GM18909 (cell line): ENCODE measurements around the gene EYA2.

Experiments
- ATAC-seq: cut with Tn5 transposase; IDR thresholded peaks from one replicate; pipeline ENCODE4 v1.9.1; 2021; ENCODE audit warnings: mild to moderate bottlenecking; ENCODE audit not compliant: unreplicated experiment, poor library complexity

The EYA2 gene

GRCh38 chr20:47054506-47054905 lies 159.9 kb downstream of the EYA2 start:
- ATAC-seq, result no peak

- no peak for ATAC-seq
Measured at GRCh38 chr20:47054945-47055344, 160.3 kb downstream of the EYA2 start.

GRCh38 chr20:47055699-47056369 lies 161.2 kb downstream of the EYA2 start:
- ATAC-seq, result no peak

- ATAC-seq, result no peak
Measured at GRCh38 chr20:47057661-47058060, 163.0 kb downstream of the EYA2 start.

- no peak for ATAC-seq
Measured at GRCh38 chr20:47058236-47058635, 163.6 kb downstream of the EYA2 start.

- no peak for ATAC-seq
Measured at GRCh38 chr20:47059536-47059935, 164.9 kb downstream of the EYA2 start.

- ATAC-seq, result no peak
Measured at GRCh38 chr20:47061549-47061948, 166.9 kb downstream of the EYA2 start.

- no peak for ATAC-seq
Measured at GRCh38 chr20:47062226-47062890, 167.7 kb downstream of the EYA2 start.

- no peak for ATAC-seq
Measured at GRCh38 chr20:47063407-47063806, 168.8 kb downstream of the EYA2 start.

- ATAC-seq, result no peak
Measured at GRCh38 chr20:47063808-47064207, 169.2 kb downstream of the EYA2 start.

GRCh38 chr20:47066484-47067270 lies 172.0 kb downstream of the EYA2 start:
- no peak for ATAC-seq

- no peak for ATAC-seq
Measured at GRCh38 chr20:47067776-47068175, 173.1 kb downstream of the EYA2 start.

- no peak for ATAC-seq
Measured at GRCh38 chr20:47070176-47070575, 175.5 kb downstream of the EYA2 start.

GRCh38 chr20:47071646-47072185 lies 177.1 kb downstream of the EYA2 start:
- ATAC-seq, result no peak

- ATAC-seq, result no peak
Measured at GRCh38 chr20:47073766-47074475, 179.3 kb downstream of the EYA2 start.

GRCh38 chr20:47075263-47075662 lies 180.6 kb downstream of the EYA2 start:
- ATAC-seq, result no peak

- ATAC-seq, result no peak
Measured at GRCh38 chr20:47079047-47079446, 184.4 kb downstream of the EYA2 start.

GRCh38 chr20:47080365-47080764 lies 185.7 kb downstream of the EYA2 start:
- no peak for ATAC-seq

- no peak for ATAC-seq
Measured at GRCh38 chr20:47086316-47086715, 191.7 kb downstream of the EYA2 start.

GRCh38 chr20:47088335-47088734 lies 193.7 kb downstream of the EYA2 start:
- ATAC-seq, result no peak
